Keratinocyte (primary cell): ENCODE results near the gene SIM1. TPM values are rescaled to one million over a fixed set of nuclear protein-coding genes. Genes with fewer than 3 reads are reported as not detected.

ENCODE experiments used
- DNase-seq: peaks from one replicate; pipeline ENCODE4 v3.0.0-alpha.2; 2011; ENCODE audit warnings: low read depth, missing footprints, low spot score
- FAIRE-seq: peaks from 2 replicates; lab custom pipeline; 2011; peaks lifted over from hg19 to GRCh38; lab: Jason Lieb, UNC
- H2AFZ ChIP-seq: 2 replicates; pipeline ENCODE4 v1.6.0; 2012; ENCODE audit warnings: low read length, control low read depth, inconsistent platforms; ENCODE audit not compliant: control insufficient read depth
- H3K27ac ChIP-seq: 2 replicates; pipeline ENCODE4 v1.5.1; 2011; ENCODE audit warnings: low read length; ENCODE audit not compliant: control insufficient read depth, insufficient read depth
- H3K27me3 ChIP-seq: 3 replicates; pipeline ENCODE4 v1.6.0; 2011; ENCODE audit warnings: low read length; ENCODE audit not compliant: control insufficient read depth, insufficient read depth; ENCODE audit errors: extremely low read depth
- H3K36me3 ChIP-seq, 2 experiments: 2 replicates in 1 of 2; 3 replicates in 1 of 2; pipeline ENCODE4 v1.5.1; 2011; ENCODE audit warnings: low read length in 2 of 2, mild to moderate bottlenecking in 1 of 2; ENCODE audit not compliant: control insufficient read depth in 2 of 2, insufficient read depth in 2 of 2; ENCODE audit errors: extremely low read depth in 1 of 2
- H3K4me1 ChIP-seq: 3 replicates; pipeline ENCODE4 v1.5.1; 2011; ENCODE audit warnings: low read length; ENCODE audit not compliant: control insufficient read depth, insufficient read depth; ENCODE audit errors: extremely low read depth
- H3K4me2 ChIP-seq: 3 replicates; pipeline ENCODE4 v1.6.0; 2011; ENCODE audit warnings: low read depth, low read length; ENCODE audit not compliant: control insufficient read depth, insufficient read depth; ENCODE audit errors: extremely low read depth
- H3K4me3 ChIP-seq, 3 experiments: fragments of 200-600 bp in 1 of 3; sonication (generic) in 1 of 3; 2 replicates in 2 of 3; 3 replicates in 1 of 3; pipeline ENCODE4 v1.5.1; 2011 to 2016; ENCODE audit warnings: low read length in 3 of 3, mild to moderate bottlenecking in 3 of 3, control low read depth in 2 of 3, inconsistent platforms in 1 of 3, low read depth in 1 of 3, mixed read lengths in 1 of 3, mixed run types in 1 of 3, moderate library complexity in 1 of 3; ENCODE audit not compliant: control insufficient read depth in 2 of 3, insufficient read depth in 2 of 3; ENCODE audit errors: extremely low read depth in 1 of 3
- H3K79me2 ChIP-seq: 2 replicates; pipeline ENCODE4 v1.6.0; 2012; ENCODE audit warnings: low read length; ENCODE audit not compliant: control insufficient read depth, insufficient read depth
- H3K9ac ChIP-seq: 3 replicates; pipeline ENCODE4 v1.6.0; 2011; ENCODE audit warnings: low read length; ENCODE audit not compliant: control insufficient read depth, insufficient read depth; ENCODE audit errors: extremely low read depth
- H3K9me1 ChIP-seq: 3 replicates; pipeline ENCODE4 v1.6.0; 2011; ENCODE audit warnings: low read length; ENCODE audit not compliant: control insufficient read depth, insufficient read depth; ENCODE audit errors: extremely low read depth
- H3K9me3 ChIP-seq: 2 replicates; pipeline ENCODE4 v1.5.1; 2012; ENCODE audit warnings: low read depth, low read length; ENCODE audit not compliant: control insufficient read depth
- H4K20me1 ChIP-seq: 3 replicates; pipeline ENCODE4 v1.6.0; 2011; ENCODE audit warnings: low read length; ENCODE audit not compliant: control insufficient read depth, insufficient read depth; ENCODE audit errors: extremely low read depth
- EZH2 ChIP-seq: IDR thresholded peaks from one replicate; pipeline ENCODE4 v1.6.1; 2012; ENCODE audit warnings: inconsistent platforms, mild to moderate bottlenecking, low read length, moderate library complexity
- dilution Hi-C: fragments of 300-500 bp; cut with MboI; formaldehyde crosslinking; loops from one replicate; pipeline ENCODE4 v1.7.0; 2020; ENCODE audit warnings: low sequenced_read_pairs; ENCODE audit not compliant: extremely low pct_ligation_motif_present
- polyA plus RNA-seq, 5 experiments: library from polyadenylated mRNA; depleted of rRNA in 3 of 5; stranded (reverse) in 3 of 5; stranded (forward) in 1 of 5; unstranded in 1 of 5; fragments of >200 nt; gene quantifications; 1 replicate in 1 of 5; 2 replicates in 3 of 5; 3 replicates in 1 of 5; pipeline versions ENCODE4 v1.2.1 to v1.2.3, GENCODE V29; 2011 to 2012; ENCODE audit warnings: missing spikeins in 2 of 5, low read depth in 1 of 5, low replicate concordance in 1 of 5
- TF ChIP-seq, protein P1 (sequence below), 3 experiments: IDR thresholded peaks in 1 of 3; conservative IDR thresholded peaks in 1 of 3; optimal IDR thresholded peaks in 1 of 3; 2 replicates in 2 of 3; 3 replicates in 1 of 3; pipeline versions ENCODE3 to v1.5.1; 2011; ENCODE audit warnings: low read length in 3 of 3, mild to moderate bottlenecking in 3 of 3, moderate library complexity in 2 of 3, control low read depth in 1 of 3, inconsistent platforms in 1 of 3; ENCODE audit not compliant: insufficient read depth in 2 of 3; ENCODE audit errors: extremely low read depth in 1 of 3

SIM1 gene
- polyA plus RNA-seq, 1 donor (not counting 4 experiments of a cell fraction or from before 2014, with no cell fraction given): not detected

DNA sequence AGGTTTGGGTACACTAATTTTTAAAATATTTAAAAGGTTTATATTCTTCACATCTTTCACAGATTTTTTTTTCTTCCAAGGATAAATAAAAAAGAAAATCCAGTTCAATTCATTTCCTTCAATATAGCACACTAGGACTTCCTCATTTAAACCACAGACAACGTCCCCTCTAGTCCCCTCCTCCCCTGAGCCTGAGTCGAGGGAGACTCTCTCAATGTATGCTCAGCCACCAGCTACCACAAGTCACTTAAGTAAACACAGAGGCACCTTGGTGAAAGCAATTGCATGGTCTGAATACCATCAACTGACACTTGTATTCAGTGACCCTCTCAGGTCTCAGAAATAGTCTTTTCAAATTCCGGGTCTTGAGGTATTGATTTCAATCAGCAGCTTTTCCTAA lies 88.6 kb downstream of the SIM1 start:
- no peaks in the 10 kb centered on the region for H4K20me1 ChIP-seq
- no peak for FAIRE-seq

DNA sequence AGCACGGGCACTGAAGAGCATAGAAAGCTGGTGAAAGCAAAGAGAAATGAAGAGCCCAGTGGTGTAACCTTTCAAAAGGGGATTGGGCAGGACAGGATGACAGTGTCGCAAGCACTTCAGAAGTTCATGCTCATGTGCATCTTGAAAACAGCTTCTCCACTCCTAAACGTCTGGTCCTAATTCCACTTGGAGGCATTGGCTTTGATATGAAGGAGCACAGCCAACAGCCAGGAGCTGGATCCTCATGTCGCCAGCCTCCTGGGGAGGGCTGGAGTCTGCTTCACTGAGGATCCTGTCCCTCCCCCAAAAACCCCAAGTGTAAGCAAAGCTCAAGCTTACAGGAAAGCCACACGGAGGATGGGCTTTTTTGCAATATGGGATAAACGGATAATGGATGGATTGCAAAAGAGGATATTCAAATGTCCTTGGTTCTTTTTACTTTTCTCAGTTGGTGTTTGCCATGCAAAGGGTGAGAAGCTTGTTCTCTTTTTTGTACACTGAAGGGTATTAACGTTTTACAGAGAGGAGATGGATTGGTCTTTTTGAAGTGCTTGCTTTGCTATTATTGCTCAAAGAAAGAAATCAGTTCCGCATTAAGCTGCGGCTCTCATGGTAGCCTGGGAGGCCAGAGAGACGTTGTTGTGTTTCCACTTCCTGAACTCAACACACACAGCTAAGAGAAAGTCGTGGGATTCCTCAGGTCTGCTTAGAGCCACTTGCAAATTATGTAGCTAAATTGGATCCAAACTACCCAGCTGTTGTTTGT lies 92.2 kb downstream of the SIM1 start:
- FAIRE-seq: no peak
- no peak overlapping the region for H2AFZ ChIP-seq
- dilution Hi-C loops: no loop called here

More for the DNA sequence above, 88.6 kb downstream of the SIM1 start:
- H3K9me1 ChIP-seq: no peaks in the 10 kb centered on the region
- dilution Hi-C loops: no loop called here
- no peaks in the 10 kb centered on the region for H3K9me3 ChIP-seq
- no peak overlapping the region for H3K27ac ChIP-seq
- no peaks in the 10 kb centered on the region for H3K36me3 ChIP-seq
- H3K79me2 ChIP-seq: no peaks in the 10 kb centered on the region
- no peak overlapping the region for H2AFZ ChIP-seq
- no peak for DNase-seq
- H3K4me2 ChIP-seq: no peak overlapping the region
- H3K9ac ChIP-seq: no peak overlapping the region
- H3K27me3 ChIP-seq: no peaks in the 10 kb centered on the region
- no peak for TF ChIP-seq EZH2
- TF ChIP-seq, protein P1, sequence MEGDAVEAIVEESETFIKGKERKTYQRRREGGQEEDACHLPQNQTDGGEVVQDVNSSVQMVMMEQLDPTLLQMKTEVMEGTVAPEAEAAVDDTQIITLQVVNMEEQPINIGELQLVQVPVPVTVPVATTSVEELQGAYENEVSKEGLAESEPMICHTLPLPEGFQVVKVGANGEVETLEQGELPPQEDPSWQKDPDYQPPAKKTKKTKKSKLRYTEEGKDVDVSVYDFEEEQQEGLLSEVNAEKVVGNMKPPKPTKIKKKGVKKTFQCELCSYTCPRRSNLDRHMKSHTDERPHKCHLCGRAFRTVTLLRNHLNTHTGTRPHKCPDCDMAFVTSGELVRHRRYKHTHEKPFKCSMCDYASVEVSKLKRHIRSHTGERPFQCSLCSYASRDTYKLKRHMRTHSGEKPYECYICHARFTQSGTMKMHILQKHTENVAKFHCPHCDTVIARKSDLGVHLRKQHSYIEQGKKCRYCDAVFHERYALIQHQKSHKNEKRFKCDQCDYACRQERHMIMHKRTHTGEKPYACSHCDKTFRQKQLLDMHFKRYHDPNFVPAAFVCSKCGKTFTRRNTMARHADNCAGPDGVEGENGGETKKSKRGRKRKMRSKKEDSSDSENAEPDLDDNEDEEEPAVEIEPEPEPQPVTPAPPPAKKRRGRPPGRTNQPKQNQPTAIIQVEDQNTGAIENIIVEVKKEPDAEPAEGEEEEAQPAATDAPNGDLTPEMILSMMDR (optimal IDR thresholded peaks at IDR 0.05 in 1 of 3, IDR thresholded peaks at IDR 0.05 in 1 of 3, conservative IDR thresholded peaks at IDR 0.05 in 1 of 3; ENCODE audit: extremely low read depth in 1 of 3, insufficient read depth in 2 of 3, low read length in 3 of 3): no peak
- no peak overlapping the region for H3K4me3 ChIP-seq
- H3K4me1 ChIP-seq: no peaks in the 10 kb centered on the region

More for the DNA sequence above, 92.2 kb downstream of the SIM1 start:
- Histone ChIP-seq H3K4me1 (no peaks in the 10 kb centered on the region), H4K20me1 (no peaks in the 10 kb centered on the region), H3K9me3 (no peaks in the 10 kb centered on the region), H3K27me3 (no peaks in the 10 kb centered on the region), H3K79me2 (no peaks in the 10 kb centered on the region), H3K27ac (no peak overlapping the region), H3K4me2 (no peak overlapping the region), H3K9ac (no peak overlapping the region), H3K4me3 (no peak overlapping the region), H3K9me1 (no peaks in the 10 kb centered on the region), H3K36me3 (no peaks in the 10 kb centered on the region)
- TF ChIP-seq, protein P1 (optimal IDR thresholded peaks at IDR 0.05 in 1 of 3, IDR thresholded peaks at IDR 0.05 in 1 of 3, conservative IDR thresholded peaks at IDR 0.05 in 1 of 3; ENCODE audit: extremely low read depth in 1 of 3, insufficient read depth in 2 of 3, low read length in 3 of 3): no peak
- TF ChIP-seq EZH2: no peak
- DNase-seq: no peak
